Middle frontal gyrus (tissue), 1 donor: Measurements from ENCODE around the gene KIRREL3.
"Not testable (repeated sequence)": the region's sequence is repeated elsewhere in the genome, so short reads cannot be mapped to it uniquely, and the experiment has no call there.

Experiments used
- DNase-seq: peaks from one replicate; pipeline ENCODE4 v3.0.0-alpha.2; 2015; ENCODE audit warnings: low spot score; ENCODE audit errors: extremely low spot score

Gene KIRREL3

DNA sequence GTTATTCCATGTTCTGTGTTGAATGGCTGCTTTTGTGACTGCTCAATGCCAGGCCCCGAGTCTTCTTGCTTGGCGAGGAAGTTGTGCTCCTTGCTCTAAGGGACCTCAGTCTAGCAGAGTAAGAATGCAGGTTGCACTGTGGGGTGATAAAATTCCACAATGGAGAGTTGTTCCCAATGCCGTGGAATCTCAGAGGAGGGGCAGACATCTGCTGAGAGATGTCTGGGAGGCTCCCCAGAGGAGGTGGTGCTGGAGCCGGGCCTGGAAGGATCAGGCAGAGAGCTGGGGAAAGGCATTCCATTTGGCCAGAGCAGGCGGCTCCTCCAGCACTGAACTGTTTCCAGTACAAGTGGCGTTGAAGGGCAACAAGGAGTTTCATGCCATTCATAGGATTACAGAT lies 589.9 kb downstream of the KIRREL3 start:
- DNase-seq: no peak

GRCh38 chr11:126409620-126409985 lies 591.0 kb downstream of the KIRREL3 start:
- no peak for DNase-seq

DNA sequence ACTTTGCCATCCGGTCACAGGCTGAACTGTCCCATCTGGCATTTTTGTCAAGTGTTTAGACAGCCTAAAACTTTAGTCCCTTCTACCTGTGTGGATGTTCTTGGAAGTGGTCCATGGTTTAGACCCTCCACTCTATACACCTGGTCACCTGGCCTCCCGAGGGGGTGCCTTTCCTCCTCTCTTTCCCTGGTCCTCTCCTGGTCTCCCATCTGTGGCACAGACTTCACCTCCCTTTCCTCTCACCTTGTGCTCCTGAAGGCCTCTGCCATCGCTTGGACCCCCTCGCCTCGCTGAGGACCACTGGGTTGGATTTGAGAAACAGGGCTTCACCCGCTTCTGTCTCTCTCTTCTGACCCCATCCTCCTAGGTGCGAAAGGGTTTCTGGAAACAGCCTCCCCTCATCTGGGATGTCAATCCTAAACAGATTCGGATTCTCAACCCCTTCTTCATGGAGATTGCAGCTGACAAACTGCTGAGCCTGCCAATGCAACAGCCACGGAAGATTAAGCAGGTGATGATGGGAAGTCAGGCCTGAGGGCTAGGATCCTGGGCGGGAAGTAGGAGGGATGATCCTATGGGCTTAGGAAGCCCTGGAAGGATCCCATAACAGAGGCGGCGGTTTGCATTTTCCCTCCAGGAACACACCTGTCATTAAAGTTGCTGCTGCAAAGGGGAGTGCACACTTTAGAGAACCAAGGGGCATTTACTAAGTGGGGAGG lies 591.5 kb downstream of the KIRREL3 start:
- DNase-seq: no peak

- DNase-seq: no peak
Measured at GRCh38 chr11:126408496-126408895, 592.1 kb downstream of the KIRREL3 start.

- no peak for DNase-seq
Measured at GRCh38 chr11:126407682-126408288, 592.8 kb downstream of the KIRREL3 start.

GRCh38 chr11:126407101-126407521 lies 593.5 kb downstream of the KIRREL3 start:
- DNase-seq: no peak

- no peak for DNase-seq
Measured at GRCh38 chr11:126406368-126406767, 594.2 kb downstream of the KIRREL3 start.

DNA sequence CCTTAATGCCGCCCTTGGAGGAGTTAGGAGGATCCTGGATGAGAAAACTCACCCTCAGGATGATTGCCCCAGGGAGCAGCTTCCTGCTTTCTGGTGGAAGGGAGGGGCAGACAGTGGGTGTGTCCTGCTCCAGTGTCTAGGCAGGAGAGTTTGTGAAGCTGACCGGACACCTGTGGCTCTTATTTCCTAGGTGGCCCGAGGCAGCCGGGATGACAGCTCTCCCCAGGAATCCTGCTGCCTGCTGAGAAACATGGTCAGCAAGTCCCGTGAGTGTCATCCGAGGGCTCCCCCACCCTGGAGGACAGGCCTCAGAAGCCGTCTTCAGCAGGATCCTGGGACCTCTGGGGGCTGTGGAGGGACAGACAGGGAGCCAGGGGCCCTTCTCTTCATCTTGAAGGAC lies 594.7 kb downstream of the KIRREL3 start:
- DNase-seq: no peak

DNA sequence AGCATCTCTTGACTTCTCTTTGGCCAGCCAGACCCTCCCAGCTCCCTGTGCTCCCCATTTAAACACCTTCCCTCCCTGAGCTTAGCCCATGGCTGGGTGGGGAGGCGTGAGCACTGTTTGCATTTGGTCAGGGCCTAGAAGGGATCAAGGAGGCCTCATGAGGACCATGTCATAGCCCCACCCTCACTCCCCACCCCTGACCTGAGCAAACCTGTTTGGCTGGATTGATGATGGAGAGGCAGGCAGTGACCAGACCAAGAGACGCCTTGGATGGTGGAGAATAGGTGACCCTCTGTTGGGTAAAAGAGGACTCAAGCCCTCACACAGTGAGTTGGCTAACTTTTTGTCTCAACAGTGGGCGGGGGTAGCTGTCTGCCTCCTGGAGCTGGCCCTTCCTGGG lies 595.2 kb downstream of the KIRREL3 start:
- no peak for DNase-seq

DNA sequence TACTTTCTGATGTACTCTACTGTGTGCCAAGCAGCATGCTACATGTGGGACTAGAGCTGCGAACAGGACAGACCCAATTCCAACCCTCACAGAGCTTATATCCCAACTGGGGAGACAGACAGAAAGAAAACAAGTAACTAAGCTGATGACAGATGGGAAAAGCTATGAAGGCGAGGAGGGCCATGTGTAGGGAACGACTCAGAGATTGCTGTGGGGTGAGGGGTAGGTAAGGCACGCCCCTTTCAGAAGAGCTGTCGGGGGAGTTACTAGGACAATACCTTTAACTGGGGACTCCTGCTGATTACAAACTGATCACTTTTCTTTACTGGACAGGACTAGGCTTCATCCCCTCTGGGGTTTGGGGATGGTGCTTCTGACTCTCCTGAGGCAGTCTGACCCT lies 596.2 kb downstream of the KIRREL3 start:
- no peak for DNase-seq

GRCh38 chr11:126403658-126404057 lies 596.9 kb downstream of the KIRREL3 start:
- no peak for DNase-seq

DNA sequence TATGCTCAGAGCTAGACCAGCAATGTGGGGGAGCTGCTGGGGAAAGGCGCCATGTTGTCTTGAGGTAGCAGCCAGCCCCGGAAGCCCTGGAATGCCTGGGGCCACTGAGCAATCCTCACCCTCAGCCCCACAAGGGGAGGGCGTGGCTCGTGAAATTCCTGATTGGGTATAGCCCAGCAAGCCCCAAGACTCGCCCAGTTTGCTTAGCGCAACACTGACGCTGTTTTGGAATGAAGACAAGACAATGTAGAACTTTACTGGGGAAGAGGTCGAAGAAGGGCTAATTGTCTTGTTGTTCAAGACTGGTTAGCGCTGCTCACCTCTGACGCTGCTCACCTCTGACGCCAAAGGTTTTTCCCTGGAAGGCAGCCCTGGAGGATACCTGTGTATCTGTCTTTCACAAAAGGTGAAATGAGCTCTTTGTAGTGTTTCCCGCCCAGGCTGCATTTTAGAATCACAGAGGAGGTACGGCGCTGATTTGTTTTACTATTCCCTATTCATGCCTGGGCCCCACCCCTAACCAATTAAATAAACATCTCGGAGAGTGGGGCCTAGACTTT lies 597.5 kb downstream of the KIRREL3 start:
- DNase-seq: no peak

DNA sequence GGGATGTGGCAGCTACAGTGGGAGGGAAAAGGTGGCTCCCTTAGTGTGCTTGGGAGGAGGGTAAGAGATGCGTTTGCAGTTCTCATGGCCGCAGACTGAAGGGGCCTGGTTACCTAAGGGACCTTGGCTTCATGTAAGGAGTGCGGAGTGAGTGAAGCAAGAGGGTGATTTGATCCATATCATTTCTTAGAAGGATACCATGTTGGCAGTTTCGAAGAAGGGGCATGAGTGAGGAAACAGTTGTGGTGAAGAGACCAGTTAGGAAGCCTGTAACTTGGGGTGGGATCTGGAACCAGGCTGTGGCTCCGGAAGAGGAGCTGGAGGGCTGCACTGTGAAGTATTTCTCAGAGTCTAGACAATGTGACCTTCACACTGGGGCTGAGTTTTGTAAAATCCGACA lies 600.1 kb downstream of the KIRREL3 start:
- no peak for DNase-seq

- no peak for DNase-seq
Measured at GRCh38 chr11:126400019-126400418, 600.6 kb downstream of the KIRREL3 start.

- no peak for DNase-seq
Measured at GRCh38 chr11:126398721-126399120, 601.8 kb downstream of the KIRREL3 start.

DNA sequence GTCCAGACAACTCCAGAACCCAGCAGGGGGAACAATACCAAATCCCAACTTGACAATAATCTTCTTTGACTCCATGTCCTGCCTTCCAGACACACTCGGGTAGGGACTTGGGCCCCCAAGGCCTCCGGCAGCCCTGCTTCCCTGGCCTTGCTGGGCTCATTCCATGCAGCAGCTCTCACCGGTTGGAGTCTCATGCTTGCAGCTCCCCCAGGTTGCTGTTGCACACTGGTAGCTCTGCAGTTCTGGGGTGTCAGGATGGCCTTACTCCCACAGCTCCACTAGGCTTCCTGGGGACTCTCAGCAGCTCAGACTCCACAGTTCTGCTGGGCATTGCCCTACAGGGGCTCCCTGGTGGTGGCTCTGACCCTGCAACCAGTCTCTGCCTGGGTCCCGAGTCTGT lies 602.3 kb downstream of the KIRREL3 start:
- DNase-seq: no peak

DNA sequence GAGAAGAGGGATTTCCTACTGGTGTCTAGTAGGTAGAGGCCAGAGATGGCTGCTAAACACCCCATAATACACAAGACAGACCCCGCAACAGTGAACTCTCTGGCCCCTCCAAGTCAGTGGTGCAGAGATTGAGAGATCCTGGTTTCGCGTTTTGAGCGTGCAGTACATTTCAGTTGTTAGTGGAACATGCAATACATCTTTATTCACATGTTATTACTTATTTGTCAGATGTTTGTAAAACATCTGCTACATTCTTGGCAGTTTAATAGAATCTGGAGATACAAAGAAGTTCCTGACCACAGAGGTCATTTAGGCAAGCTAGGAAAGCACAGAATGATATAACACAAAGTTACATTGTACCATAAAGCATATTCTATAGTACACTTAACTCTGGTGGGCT lies 603.6 kb downstream of the KIRREL3 start:
- no peak for DNase-seq

DNA sequence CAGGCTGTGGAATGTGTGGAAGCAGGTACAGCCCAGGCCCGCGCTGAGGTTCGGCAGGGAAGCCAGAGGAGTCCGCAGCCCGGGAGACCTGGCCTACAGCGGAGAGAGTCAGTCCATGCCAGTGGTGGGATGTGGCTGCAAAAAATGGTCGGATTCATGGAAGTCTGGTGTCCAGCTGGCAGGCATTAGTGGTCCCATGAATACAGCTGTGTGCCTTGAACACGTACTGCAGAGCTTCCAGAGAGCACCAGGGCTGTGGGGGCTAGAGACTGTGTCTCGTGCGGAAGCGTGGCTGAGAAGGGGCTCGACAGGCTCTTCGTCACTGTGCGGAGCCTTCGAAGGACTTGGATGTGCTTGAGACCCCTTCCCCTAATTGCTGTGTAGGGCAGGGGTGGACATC lies 604.3 kb downstream of the KIRREL3 start:
- DNase-seq: not testable (repeated sequence)

DNA sequence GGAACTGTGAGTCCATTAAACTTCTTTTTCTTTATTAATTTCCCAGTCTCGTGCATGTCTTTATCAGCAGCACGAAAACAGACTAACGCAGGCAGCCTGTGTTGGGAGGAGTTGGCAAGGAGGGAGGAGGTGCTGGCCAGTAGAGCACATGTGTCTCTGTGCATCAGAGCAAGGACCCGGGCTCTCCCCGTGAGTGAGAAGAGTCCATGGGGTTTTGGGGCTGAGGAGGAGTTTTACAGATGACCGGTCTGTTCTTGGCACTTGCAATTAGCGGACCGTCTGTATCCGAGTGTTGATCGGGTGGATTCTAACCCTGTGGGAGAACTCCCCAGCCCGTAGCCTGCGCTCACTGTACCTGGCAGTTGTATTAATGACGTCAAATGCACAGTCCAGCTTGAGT lies 604.8 kb downstream of the KIRREL3 start:
- not testable (repeated sequence) for DNase-seq

DNA sequence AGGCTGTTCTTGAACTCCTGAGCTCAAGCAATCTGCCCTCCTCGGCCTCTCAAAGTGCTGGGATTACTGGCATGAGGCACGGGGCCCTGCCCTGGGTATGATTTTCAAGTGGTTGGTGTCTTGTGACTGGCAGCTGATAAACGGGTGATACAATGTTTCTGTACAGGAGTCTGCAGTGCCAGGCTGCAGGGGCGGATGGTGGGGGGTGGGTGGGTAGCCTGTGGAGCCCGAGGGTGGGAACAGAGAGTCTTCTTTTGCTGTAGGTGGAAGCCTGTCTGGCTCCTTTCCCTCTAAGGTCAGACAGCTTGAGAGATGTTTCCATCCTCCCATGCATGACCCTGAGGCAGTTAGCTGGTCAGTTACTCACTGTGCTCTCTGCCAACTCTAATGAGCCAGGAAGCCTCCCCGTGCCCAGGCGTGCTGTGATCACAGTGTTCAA lies 605.9 kb downstream of the KIRREL3 start:
- not testable (repeated sequence) for DNase-seq

DNA sequence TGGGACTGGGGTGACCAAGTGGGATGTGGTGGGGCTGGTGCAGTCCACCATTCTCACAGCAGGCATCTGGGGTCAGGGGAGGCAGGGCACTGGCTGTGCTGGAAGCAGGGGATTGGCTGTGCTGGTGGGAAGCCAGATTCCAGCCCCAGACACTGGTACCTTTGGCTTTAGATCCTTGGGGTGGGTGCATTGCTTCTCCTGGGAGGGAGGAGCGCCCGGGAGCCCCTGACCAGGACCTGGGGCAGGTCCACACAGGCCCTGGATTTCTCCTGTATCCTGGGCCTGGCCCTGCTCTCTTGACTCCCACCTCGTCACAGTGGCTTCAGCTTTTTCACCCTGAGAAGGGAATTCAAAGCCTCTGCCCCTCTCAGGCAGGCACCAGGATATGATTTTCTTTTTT lies 606.5 kb downstream of the KIRREL3 start:
- no peak for DNase-seq

- no peak for DNase-seq
Measured at GRCh38 chr11:126393143-126393542, 607.4 kb downstream of the KIRREL3 start.

DNA sequence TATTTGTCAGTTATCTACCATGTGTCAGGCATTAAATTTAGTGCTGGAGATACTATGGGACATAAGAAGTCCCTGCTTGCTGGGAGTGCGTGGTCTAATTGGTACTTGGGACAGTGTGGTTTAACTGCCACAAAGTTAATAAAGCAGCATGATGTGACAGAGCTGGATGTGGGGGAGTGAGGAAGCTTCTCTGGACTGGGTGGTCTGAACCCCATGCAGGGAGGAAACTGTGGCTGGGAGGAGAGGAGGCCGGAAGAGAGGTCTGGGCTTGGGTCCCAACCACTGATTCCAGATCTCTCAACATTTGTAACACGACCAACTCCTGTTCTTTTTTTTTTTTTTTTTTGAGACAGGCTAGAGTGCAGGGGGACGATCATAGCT lies 607.9 kb downstream of the KIRREL3 start:
- no peak for DNase-seq
